ENCODE results near the gene AK9.

Gene AK9

DNA sequence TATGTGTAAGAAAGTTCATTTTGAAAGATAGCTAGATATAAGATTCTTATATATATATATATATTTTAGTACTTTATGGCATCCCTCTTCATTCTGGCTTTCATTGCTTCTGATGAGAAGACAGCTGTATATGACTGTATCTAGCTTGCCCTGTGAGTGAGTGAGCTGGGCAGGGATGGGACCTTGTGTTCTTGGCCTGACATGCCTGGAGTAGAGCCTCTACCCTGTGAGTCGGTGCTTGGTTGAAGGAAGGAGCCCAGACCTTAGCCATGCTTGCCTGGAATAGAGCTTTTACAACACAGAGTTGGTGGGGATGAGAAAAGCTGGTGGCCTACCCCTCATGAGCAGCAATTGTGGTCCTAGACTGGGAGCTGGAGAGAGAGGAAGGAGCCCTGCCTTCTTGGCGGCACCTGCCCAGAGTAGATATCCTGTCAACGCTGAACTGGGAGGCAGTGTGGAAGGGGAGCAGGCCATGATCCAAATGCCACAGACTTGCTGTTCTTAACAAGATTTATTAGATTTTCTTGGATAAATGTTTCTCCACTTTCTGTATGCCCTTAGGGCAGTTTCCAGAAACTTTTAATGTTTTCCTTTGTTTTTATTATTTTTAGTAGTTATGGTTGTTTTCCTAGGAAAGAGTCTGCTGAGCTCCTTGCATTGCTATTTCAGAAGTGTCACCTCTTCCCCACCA lies 31.7 kb upstream of the AK9 start:
- peaks cover 3% of the 10 kb centered on the region for H3K4me1 ChIP-seq (ENCODE audit: insufficient read depth, low read length, poor library complexity, severe bottlenecking)
- H3K27me3 ChIP-seq (ENCODE audit: insufficient read depth, low read length, poor library complexity, severe bottlenecking): no peaks in the 10 kb centered on the region
- no peaks in the 10 kb centered on the region for H3K79me2 ChIP-seq (ENCODE audit: insufficient read depth, low read length)
- no peak overlapping the region for H2AFZ ChIP-seq (ENCODE audit: low read length)
- peaks cover 9% of the 10 kb centered on the region; the same call in 1 of the 2 replicates for H3K36me3 ChIP-seq (ENCODE audit: insufficient read depth, low read length)
- H3K4me3 ChIP-seq (ENCODE audit: low read length, poor library complexity, severe bottlenecking): no peak overlapping the region
- H3K9me3 ChIP-seq (ENCODE audit: insufficient read depth, low read depth, low read length): no peaks in the 10 kb centered on the region
- no peaks in the 10 kb centered on the region for H3F3A ChIP-seq (ENCODE audit: low read depth)
- no peak overlapping the region for H3K4me2 ChIP-seq (ENCODE audit: low read depth, low read length, poor library complexity, severe bottlenecking)
- H4K20me1 ChIP-seq (ENCODE audit: insufficient read depth, low read length, poor library complexity, severe bottlenecking): no peaks in the 10 kb centered on the region
- no peak overlapping the region for H3K9ac ChIP-seq (ENCODE audit: low read depth, low read length, poor library complexity, severe bottlenecking)
- H3K9me2 ChIP-seq (replicated peaks; ENCODE audit: low read depth, low read length): no peaks in the 10 kb centered on the region
- no peak for TF ChIP-seq EZH2phosphoT487 (IDR thresholded peaks at IDR 0.05; ENCODE audit: borderline replicate concordance)
- no peak for TF ChIP-seq CTCF (conservative IDR thresholded peaks at IDR 0.05; ENCODE audit: low read length)

DNA sequence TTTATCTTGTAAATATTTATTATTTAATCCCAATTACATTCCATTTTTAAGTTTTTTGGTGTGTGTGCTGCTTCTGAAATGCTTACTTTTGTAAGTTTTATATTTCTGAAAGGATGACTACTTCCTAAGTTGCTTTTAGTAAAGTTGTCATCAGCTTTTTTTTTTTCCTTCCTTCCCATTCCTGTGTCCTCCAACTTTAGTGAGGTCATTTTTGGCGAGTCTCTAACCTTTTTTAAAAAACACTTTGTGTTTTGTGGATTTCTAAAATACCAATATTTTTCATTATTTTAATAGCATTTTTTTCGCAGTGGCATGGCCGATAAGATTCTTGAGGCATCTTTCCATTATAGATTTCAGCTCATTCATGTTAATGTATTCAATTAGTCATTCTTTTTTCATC lies 31.0 kb upstream of the AK9 start:
- Histone ChIP-seq H3K9me2 (replicated peaks; ENCODE audit: low read depth, low read length) (no peaks in the 10 kb centered on the region), H3K36me3 (ENCODE audit: insufficient read depth, low read length) (peaks cover 15% of the 10 kb centered on the region; the same call in 1 of the 2 replicates), H3K9me3 (ENCODE audit: insufficient read depth, low read depth, low read length) (no peaks in the 10 kb centered on the region), H3K79me2 (ENCODE audit: insufficient read depth, low read length) (no peaks in the 10 kb centered on the region), H3K4me2 (ENCODE audit: low read depth, low read length, poor library complexity, severe bottlenecking) (no peak overlapping the region), H3K27me3 (ENCODE audit: insufficient read depth, low read length, poor library complexity, severe bottlenecking) (no peaks in the 10 kb centered on the region), H3F3A (ENCODE audit: low read depth) (no peaks in the 10 kb centered on the region), H4K20me1 (ENCODE audit: insufficient read depth, low read length, poor library complexity, severe bottlenecking) (no peaks in the 10 kb centered on the region), H3K4me1 (ENCODE audit: insufficient read depth, low read length, poor library complexity, severe bottlenecking) (peaks cover 3% of the 10 kb centered on the region), H2AFZ (ENCODE audit: low read length) (no peak overlapping the region), H3K4me3 (ENCODE audit: low read length, poor library complexity, severe bottlenecking) (no peak overlapping the region), H3K9ac (ENCODE audit: low read depth, low read length, poor library complexity, severe bottlenecking) (no peak overlapping the region)
- TF ChIP-seq EZH2phosphoT487 (IDR thresholded peaks at IDR 0.05; ENCODE audit: borderline replicate concordance) (no peak), CTCF (conservative IDR thresholded peaks at IDR 0.05; ENCODE audit: low read length) (no peak)

DNA sequence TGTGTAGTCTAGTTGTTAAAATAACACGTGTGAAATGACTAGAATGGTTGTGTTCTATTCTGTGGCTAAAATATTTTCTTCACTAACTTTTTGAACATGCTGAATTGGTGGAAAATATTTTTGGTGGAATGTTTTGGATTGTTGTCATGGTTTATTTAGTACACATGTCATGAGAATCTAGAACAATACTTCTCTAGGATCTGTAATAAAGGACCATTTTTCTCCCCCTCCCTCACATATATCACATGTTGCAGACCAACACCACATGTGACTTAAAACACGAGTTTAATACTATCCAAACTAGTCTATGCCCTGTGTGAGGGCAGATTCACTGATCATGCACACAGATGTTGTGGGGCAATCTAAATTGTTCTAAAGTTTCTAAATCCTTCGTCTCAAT lies 29.3 kb upstream of the AK9 start:
- Histone ChIP-seq H4K20me1 (ENCODE audit: insufficient read depth, low read length, poor library complexity, severe bottlenecking) (no peaks in the 10 kb centered on the region), H2AFZ (ENCODE audit: low read length) (no peak overlapping the region), H3K9ac (ENCODE audit: low read depth, low read length, poor library complexity, severe bottlenecking) (no peak overlapping the region), H3K4me2 (ENCODE audit: low read depth, low read length, poor library complexity, severe bottlenecking) (no peak overlapping the region), H3K9me2 (replicated peaks; ENCODE audit: low read depth, low read length) (no peaks in the 10 kb centered on the region), H3K4me1 (ENCODE audit: insufficient read depth, low read length, poor library complexity, severe bottlenecking) (peaks cover 3% of the 10 kb centered on the region), H3K79me2 (ENCODE audit: insufficient read depth, low read length) (no peaks in the 10 kb centered on the region), H3K36me3 (ENCODE audit: insufficient read depth, low read length) (peaks cover 26% of the 10 kb centered on the region; the same call in 1 of the 2 replicates), H3K4me3 (ENCODE audit: low read length, poor library complexity, severe bottlenecking) (no peak overlapping the region), H3K27me3 (ENCODE audit: insufficient read depth, low read length, poor library complexity, severe bottlenecking) (no peaks in the 10 kb centered on the region), H3F3A (ENCODE audit: low read depth) (no peaks in the 10 kb centered on the region), H3K9me3 (ENCODE audit: insufficient read depth, low read depth, low read length) (no peaks in the 10 kb centered on the region)
- no peak for TF ChIP-seq EZH2phosphoT487 (IDR thresholded peaks at IDR 0.05; ENCODE audit: borderline replicate concordance)
- no peak for TF ChIP-seq CTCF (conservative IDR thresholded peaks at IDR 0.05; ENCODE audit: low read length)
